A549 treated with AZD2906 at 1 μM for 4 hours (cell line): ENCODE measurements around the gene BET1. TPM values are rescaled to one million over a fixed set of nuclear protein-coding genes. Genes with fewer than 3 reads are reported as not detected.

Experiments used
- total RNA-seq: library from RNA; stranded (reverse); fragments of 200-300 nt; extraction: Qiagen RNA extraction; gene quantifications from 5 replicates; pipeline ENCODE4 v1.2.3, GENCODE V29; 2022

Gene BET1, protein sequence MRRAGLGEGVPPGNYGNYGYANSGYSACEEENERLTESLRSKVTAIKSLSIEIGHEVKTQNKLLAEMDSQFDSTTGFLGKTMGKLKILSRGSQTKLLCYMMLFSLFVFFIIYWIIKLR
- 21.7 to 26.4 TPM (median 24.9 TPM) in 5 replicates for total RNA-seq

DNA sequence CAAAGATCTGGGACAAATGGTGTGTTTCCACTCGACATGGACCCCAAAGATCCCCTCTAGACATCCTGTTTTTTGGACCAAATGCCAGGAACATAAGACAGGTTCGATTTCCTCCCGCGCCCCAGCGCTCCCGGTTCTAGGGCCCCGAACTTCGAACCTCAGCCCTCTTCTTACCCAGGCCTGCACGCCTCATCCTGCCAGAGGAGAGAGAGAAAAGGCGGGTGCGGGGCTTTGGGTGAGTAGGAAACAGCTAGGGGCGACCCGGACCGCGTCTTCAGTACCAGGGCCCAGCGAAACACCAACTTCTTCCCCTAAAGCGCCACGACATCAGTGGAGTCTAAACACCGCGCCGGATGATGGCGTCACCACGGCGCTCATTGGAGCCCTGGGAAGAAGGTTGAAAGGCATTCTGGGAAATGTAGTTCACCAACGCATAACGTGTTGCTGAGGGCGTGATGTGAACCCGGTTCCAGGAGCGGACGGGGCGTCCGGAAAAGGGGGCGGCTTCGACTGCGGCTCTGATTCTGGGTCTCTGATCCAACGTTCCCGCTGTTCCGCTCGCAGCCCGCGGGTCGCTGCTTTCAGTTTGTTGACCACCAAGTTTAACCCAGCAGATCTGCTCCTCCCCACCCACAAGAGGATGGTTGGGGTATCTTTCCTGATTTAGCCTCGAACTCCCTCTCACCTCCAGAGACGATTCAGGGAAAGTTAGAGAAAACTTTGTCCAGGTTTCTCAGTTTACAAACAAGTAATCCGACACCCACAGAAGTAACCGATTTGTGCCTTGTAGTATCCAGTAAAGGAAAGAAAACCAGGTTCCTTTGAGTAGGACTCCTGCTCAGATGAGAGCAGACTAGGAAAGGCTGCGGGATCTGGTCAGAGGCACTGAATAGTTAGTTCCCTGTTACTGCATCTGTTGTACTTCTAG lies at the start of gene BET1:
BET1 (minus strand) TSS at position 332 of the 928 bp plus-strand sequence; CDS start at position 193, 139 bp downstream.

Other genes starting within 250 kb of the BET1 start
- 208 to 310 TPM (median 225 TPM) in 5 replicates for gene TFPI2, start 113.6 kb downstream of the BET1 start, total RNA-seq
- 0.19 TPM in 1 of 5 replicates, not detected in the others for gene GNGT1, start 97.8 kb downstream of the BET1 start, total RNA-seq
- 32.6 to 36.5 TPM (median 33.6 TPM) in 5 replicates for gene GNG11, start 82.6 kb downstream of the BET1 start, total RNA-seq